ENCODE measurements around the gene SND1.

The SND1 gene

DNA sequence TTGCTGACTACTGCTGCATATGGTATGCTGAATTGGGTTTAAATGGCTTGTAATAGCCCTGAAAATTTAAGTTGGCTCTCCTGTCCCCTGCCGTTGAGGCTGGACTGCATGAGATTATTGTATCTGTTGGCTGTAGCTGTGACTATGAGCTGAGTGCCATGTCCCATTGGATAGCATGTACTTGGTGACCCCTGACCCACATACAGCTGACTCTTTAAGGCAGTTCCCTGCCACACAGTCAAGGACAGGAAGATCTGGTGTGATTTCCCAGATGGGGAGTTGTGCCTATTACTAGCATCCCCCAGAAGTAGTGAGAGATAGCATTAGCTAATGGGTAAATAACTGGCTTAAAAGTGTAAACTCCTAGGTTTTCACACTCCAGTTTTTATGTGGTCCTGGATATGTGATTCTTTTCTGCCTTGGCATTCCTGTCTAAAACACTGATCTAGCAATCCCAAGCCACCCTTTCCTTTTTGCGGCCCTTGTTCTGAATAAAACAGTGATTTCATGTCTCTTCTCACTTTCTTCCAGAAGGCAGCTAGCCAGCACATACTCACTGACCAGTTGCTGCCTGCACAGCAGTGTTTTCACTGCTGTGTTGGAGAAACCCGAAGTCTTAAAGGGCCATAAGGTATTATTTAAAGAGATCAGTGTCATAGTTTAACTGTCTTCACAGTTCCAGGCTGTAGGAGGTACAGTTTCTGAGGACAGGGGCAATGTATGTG lies 343.3 kb downstream of the SND1 start:
- no peak for DNase-seq (ENCODE audit: low read depth in 2 of 2)

DNA sequence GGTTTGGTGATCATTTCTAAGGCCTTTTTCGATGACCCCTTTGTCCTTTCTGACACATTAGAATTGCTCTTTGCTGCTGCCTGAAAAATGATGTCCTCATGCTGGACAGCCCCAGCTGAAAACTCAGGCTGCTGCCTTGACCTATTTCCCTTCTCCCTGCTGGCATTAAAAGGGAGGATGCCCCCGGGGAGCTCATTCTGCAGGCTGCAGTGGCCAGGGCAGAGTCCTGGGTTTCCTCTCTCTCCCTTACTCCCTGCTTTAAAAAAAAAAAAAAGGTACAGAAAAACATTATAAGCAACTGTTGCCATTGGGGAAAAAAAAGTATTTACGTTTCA lies 343.9 kb downstream of the SND1 start:
- no peak for DNase-seq (ENCODE audit: low read depth in 2 of 2)

DNA sequence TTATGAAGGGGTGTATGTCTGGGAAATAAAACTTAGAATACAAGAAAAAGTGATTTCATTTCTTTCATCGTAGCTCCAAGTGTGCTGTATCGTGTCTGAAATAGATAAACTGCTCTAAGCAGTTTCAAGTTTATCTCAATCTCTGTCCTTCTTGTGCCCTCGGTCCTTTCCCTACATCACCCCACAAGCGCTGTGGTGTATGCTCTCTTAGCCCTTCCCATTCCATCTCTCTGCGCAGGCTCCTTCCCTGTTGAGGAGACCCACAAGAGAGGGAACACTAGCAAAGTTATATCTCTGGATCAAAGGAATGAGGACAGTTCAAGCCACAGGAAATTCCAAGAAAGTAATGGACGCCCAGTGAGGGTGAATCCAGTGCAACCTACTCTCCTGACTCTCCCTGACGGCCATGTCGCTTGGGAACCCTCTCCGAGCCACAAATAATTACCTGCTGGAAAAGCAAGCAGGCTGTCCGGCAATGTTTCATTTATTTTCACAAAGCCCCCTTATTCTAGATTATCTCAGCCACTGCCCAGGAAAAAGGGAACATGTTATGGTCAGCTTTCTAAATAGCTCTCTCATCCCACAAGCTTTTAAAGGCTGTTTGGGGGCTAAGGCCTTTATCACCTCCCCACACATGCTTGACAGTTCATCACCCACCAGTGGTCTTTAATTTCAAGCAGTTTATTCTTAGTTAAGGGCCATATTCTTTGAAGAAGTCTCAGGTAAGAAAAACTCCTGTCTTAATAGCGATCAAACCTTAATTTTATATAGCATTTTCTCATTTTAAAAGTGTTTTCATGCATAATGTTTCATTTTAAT lies 344.5 kb downstream of the SND1 start:
- DNase-seq (ENCODE audit: low read depth in 2 of 2), result no peak

DNA sequence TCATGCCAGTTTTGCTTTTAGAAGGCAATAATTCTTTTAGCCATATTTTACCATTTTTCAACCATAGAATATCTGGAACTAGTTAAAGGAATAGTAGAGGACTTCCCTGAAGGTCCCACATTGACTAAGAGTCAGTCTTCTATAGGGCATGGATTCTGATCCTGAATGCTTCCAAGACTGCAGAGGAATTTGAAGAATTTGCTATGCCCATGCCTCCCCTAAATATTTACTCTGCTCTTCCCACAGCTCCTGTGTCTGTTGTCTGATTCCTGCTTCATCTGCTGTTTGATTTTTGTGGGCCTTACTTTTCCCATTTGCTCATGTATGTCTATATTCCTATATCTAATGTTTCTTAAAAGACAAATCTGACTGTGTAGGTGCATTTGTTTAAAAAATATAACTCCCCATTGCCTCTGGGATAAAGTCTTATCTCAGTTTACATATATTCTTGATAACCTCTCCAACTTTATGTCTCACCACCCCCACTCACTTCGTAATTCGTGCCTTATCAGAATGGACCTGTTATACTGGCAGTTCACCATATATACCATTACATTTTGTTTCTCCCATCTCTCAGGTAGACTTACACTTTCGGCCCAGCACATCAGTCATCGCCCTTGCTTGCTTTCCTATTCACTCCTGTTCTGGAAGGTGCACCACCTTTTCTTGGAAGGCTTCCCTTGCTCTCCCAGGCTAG lies 345.4 kb downstream of the SND1 start:
- no peak for DNase-seq (ENCODE audit: low read depth in 2 of 2)

DNA sequence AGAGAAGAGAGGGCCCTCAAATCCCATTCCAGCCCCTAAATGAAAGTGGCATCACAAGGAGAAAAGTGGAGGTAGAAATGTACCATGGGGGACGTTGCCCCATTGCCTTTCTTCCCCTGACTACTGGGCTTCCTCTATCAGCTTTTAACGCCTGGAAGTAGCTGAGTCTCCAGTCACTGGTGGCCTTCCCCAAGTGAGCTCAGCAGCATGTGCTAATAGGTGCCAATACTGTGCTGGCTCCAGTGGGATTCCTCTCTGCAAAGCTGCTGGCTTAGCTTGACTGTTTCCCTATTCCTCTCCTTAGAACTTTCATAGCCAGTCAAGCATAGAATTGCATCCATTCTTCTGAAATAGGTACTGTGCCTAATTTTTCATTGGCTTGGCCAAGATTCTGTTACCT lies 346.7 kb downstream of the SND1 start:
- DNase-seq (ENCODE audit: low read depth in 2 of 2), result no peak

DNA sequence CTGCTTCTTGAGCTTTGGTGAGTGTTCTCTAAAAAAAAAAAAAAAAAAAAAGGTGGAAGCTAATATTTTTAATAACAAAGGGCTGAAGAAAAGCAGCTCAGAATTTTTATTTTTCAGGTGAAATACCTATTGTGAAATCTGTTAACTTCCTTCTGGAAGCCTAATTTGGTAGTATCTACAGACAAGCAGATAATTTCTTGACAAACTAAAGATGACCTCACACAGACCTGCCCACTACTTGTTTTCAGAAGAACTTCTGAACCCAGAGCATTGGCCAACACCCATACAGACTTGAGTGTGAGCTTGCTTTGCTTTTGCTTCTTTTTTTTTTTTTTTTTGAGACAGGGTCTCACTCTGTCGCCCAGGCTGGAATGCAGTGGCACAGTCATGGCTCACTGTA lies 348.1 kb downstream of the SND1 start:
- no peak for DNase-seq (ENCODE audit: low read depth in 2 of 2)

DNA sequence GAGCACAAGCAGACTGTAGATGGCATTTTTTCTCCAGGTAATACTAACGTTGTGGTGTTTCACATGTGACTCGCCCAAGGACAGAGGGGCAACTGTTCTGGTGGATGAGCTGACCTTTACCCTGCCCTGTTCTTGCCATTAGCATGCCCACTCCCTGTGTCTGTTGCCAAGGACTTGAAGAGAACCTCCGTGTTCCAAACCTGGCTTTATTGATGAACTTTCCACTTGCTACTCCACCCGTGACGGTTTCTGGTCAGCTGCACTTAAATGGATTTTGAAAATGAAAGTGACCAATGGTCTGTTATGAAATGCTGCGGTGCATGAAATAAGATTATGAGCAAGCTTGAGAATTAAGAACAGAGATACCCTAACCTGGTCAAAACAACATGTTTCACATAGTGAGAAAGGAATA lies 348.9 kb downstream of the SND1 start:
- no peak for DNase-seq (ENCODE audit: low read depth in 2 of 2)

DNA sequence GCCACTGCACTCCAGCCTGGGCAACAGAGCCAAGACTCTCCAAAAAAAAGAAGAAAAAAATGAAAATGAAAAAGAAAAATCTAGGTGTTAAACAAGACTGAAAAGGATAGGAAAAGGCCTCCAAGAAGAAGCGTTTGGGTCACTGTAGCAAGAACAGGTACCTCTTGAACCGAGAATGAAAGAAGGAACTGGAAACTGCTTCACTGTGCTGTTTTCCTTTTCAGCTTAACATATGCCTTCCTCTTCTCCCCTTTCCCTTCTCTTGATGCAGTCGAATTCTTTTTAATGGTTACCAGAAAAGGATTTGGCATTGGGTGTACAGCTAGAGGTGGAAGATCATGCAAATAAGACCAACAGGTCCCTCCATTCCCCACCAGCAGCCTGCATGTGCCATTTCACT lies 351.2 kb downstream of the SND1 start:
- DNase-seq (ENCODE audit: low read depth in 2 of 2), result no peak

DNA sequence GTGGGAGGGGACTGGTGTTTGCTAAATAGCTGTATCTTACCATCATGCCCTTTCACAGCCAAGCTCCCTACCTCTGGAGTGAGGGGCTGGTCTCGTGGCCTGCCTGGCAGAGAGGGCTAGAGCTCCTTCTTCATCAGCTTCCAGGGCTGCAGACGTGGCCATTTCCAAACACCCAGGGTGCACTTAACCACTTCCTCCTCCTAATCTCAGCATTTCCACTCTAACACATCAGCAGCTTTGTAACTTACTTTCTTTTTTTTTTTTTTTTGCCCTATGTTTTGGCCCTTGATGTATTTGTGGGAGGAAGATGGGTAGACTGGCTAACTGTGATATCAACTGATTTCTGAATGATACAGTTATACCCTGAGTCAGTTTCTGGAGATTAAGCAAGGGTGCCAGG lies 351.8 kb downstream of the SND1 start:
- no peak for DNase-seq (ENCODE audit: low read depth in 2 of 2)

DNA sequence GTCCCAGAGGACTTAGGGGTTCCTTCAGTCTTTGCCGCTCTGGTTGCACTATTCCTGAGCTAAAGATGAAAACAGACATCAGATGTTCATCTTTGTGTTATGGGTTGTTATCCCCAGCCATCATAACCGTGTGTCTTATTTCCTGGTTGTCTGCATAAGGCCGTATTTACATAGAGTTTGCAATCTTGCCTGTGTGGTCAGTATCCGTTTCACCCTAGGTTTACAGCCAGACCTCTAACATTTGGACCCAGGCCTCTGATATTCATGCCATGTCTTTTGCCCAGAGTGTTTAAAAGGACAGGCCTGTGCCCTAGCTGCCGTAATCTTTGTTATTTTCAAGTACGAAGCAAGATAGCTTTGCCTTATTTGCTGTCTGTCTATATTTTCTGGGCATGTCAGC lies 352.6 kb downstream of the SND1 start:
- no peak for DNase-seq (ENCODE audit: low read depth in 2 of 2)

DNA sequence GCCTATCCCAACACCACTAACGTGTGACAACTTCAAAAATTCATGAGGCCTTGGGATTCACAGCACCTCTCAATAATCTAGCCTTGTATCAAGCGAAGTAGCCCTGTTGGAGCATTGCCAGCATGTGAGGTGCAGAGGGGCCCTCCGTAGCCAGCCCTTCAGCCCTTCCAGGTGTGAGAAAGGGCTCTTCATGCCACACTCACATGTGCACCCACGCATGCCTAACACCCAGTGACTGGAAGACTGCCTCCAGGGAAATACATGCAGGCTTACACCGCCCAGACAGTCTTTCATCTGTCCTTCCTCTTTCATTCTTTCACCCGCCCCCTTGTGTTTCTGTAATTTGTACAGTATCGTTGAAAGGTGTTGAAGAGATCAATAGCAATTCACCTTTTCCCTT lies 353.1 kb downstream of the SND1 start:
- no peak for DNase-seq (ENCODE audit: low read depth in 2 of 2)

DNA sequence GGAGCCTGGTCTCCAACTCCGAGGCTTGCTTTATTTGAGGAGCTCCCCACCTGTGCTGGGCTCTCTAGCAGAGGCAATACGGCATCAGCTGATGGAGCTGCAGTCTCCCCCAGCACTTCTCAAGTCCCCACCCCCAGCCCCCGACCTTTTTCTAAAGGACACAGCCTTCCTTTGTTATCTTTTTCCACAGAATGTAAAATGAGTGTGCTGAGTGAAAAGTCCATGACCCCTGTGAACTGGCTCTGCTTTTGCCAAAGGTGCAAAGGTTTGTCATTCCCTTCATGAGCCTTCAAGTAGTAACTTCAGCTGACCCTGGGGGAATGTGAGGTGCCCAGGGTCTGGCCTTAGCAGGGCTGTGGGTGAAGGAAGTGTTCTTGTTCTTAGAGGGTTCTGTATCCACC lies 353.8 kb downstream of the SND1 start:
- no peak for DNase-seq (ENCODE audit: low read depth in 2 of 2)

DNA sequence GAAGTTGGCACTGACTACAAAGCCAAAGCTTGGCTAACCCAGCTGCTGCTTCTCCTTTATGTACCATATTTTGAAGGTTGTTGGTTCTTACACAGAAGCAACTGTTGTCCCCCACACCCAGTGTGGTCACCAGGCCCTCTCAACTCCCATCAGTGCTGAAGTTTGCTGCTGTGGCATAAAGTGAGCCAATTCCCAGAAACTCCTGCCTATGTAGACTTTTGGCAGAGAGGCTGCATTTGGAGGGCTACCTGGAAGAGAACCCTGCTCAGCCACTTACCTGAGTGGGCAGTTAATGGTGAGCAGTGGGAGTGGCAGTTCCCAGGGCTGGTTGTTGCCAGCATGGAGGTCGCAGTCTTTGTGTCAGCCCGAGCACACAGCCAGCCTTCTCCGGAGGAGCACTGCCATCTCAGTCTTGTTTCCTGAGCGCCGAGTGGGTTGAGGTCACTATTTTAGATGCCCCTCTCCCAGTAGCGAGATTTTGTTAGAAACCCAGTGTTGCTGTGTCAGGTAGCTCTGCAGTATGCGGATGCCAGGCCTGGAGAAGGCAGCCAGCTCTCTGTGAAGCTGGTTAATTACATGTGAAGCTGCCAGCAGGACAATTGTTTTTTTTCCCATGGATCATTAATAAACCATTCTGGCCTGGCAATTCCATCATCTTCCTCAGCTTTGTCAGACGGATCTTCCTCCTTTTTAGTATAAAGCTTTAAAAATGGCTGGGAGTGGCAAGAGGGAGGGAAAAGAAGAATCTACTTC lies 354.7 kb downstream of the SND1 start:
- DNase-seq (ENCODE audit: low read depth in 2 of 2), result no peak

DNA sequence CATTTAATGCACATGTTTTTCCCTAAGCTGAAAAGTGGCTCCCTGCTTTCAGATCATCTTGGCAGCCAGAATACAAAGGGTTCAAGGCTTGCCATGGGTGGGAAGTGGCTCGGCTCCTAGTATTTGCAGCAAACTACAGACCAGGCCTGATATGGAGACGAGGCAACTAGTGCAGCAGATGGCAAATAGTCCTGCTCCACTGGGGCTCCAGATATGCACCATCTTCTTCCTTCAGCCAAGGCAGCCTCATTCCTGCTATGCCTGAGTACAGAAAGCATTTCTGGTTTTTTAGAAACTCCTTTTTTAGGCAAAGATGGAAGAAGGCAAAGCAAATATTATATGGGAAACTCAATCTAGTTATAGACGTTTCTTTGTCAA lies 355.3 kb downstream of the SND1 start:
- no peak for DNase-seq (ENCODE audit: low read depth in 2 of 2)

DNA sequence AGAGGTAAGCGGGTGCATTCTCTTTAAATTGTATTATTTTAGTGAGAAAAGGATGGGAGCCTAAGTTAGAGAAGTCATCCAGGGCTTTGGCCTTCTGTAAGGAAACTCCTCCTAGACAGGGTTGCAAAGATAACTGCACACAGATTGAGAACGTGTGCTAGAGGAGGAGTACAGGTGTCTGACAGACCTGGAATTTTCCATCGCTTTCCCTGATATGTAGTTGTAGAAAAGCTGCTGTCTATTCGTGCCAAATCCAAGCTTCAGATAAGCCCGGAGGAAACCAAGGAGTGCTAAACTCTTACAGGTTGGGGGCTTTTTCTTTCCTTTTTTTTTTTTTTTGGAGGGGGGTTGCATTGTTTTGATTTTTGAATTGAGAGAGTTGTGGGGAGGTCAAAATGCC lies 356.1 kb downstream of the SND1 start:
- DNase-seq (ENCODE audit: low read depth in 2 of 2), result no peak

DNA sequence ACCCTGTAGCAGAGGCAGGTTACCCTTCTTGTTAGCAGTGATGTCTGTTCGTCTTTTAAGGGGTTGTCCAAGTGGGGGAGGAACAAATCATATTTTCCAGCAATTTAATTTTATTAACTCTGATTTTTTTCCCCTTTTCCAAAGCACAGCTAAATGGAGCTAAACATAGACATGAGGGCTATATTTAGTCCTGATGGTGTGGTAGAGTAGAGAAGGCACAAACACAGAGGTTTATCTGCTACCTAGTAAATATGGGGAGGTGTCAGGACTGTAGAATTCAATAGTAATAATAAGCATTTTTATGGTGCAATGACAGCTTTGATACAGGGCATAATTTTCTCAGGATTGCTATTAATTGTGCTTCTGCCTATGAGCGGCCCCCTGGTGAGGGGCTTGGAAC lies 356.8 kb downstream of the SND1 start:
- no peak for DNase-seq (ENCODE audit: low read depth in 2 of 2)

DNA sequence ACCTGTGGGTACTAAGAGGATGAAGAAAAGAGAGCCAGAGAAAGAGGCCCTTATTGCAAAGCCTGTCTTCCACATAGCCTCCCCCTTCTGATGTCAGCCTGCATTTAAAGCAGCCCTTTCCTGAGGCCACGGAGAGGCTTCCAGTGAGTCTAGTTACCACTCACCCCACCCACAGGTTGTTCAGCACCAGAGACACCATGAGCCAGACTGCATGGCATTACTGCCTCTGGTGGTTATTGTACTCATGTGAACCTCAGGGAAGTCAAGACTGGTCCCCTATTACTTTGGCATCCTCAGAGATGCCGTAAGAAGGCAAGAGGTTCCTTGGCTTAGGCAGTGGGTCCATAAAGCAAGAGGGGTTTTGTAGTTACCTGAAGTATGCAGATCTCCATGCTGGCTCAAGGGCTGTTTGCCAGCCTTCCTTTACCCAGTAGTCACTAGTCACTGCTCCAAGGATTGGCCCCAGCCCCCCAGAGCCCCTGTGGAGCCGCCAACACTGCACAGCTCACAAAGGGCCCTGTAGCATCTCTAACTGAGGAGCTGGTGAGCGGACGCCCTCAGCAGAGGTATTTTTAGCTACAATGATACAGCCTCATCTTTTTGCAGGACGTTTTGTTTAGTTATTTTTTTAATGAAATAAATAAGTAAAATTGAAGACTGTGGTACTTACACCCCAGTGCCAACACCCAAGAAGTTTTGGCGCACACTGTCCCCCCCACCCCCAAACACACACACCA lies 358.6 kb downstream of the SND1 start:
- no peak for DNase-seq (ENCODE audit: low read depth in 2 of 2)

DNA sequence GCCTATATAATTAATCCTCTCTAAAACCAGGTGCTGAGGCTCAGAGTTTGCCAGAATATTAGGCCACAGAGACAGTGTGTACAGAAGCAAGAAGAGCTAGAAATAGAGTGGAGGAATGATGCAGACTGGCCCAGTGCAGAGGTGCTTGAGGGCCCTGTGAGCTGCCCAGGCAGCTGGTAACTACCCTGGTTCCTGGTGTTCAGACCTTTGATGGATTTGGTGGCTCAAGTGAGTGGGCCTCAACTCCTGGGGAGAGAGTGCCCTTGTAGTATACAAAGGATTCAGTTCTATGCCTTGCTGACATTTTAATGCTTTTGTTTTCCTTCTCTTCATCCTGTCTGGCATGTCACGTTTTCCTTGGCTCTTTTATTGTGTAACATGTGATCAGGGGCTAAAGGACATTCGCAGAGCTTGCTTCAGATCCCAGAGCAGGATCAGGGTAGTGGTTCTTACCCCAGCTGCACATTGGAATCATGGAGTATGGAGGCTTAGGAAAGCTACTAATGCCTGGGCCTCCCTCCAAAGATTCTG lies 359.2 kb downstream of the SND1 start:
- DNase-seq (ENCODE audit: low read depth in 2 of 2), result no peak

DNA sequence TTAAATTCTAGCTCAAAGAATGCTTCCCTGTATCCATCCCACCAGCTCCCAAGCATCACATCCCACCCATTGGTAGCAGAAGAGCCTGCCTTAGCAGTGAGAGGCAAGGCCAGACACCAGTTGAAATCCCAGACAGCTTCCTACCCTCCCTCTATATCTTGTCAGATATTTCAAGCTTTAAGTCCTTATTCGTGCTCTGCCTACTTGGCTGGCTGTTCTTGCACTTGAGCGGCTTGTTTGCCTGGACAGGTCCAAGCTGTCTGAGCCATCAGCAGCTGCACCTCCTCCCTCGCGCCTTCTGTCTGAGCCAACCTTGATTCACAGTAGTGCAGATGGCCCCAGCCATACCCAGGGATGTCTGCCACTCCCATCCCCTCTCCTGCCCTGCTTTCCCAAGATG lies 362.8 kb downstream of the SND1 start:
- no peak for DNase-seq (ENCODE audit: low read depth in 2 of 2)

DNA sequence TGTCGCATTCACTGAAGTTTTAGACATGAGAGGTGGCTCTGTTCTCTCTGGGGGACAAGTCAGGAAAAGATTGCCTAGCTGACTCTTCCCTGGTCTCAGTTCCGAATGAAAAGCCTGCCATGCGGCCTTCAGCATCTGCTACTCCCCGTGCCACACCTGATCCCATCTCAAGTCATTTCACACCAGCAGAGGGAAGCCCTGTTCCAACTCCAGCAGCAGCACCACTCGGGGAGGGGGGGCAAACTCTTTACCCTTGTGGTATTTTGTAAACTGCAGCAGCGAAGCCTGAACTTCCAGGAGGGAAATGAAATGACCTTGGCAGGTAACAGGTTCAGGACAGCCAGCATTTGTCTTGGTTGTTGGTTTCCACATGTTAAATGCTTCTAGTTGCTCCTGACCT lies 365.5 kb downstream of the SND1 start:
- DNase-seq (ENCODE audit: low read depth in 2 of 2), result no peak

All from activated CD8-positive, alpha-beta memory T cell treated with anti-CD3 and anti-CD28 coated beads for 4 hours (primary cell).